Mucosa of gallbladder (tissue), 1 donor: ENCODE data around the gene BCL2L14. TPM values are rescaled to one million over a fixed set of nuclear protein-coding genes. Genes with fewer than 3 reads are reported as not detected.
A peak's percentile ranks its signal among the peaks of the same experiment; 100 is the strongest.

Experiments
- DNase-seq: peaks from one replicate; pipeline ENCODE4 v3.0.0-alpha.2; 2020; ENCODE audit warnings: low spot score
- total RNA-seq: library from RNA; stranded (reverse); gene quantifications from one replicate; pipeline ENCODE4 v1.2.1, GENCODE V29; 2021
- donor health status: DM: no; HTN: no; CAD: no.

Gene BCL2L14
- total RNA-seq, 1 donor from 2014 or later: 13.5 TPM

DNA sequence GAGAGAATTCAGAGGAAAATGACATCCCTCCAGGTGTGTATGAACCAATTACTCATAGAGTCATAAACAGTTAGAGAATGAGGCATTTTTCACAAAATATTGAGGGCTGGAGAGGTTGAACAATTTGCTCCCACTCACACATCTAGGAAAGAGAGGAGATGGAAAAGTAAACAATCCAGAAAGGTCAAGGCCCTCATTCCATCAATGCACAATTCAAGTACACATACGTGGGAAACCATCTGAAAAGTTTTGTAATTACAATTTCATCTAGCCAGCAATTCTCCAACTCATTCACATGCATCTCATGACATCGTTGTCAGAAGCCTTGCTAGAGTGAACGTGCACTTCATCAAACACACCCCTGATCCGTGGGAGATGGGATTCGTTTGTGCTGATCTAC lies 15.7 kb upstream of the BCL2L14 start:
- no peak for DNase-seq

DNA sequence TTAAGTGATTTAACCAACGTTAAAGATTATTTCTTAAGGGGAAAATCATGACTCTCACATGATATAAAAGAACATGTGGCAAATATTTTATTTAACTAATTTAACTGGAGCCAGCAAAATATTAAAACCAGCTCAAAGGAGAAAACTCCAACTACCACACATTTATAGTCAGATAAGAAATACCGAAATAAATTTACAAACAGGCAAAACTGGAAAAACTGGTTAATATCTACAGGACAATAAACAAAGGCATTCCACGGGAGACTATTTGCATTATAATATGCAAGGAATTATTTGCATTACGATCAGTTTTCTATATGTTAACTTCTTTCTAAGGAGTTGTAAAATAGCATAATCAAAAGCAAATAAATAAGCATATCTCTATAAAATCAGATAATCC lies 13.8 kb upstream of the BCL2L14 start:
- no peak for DNase-seq

DNA sequence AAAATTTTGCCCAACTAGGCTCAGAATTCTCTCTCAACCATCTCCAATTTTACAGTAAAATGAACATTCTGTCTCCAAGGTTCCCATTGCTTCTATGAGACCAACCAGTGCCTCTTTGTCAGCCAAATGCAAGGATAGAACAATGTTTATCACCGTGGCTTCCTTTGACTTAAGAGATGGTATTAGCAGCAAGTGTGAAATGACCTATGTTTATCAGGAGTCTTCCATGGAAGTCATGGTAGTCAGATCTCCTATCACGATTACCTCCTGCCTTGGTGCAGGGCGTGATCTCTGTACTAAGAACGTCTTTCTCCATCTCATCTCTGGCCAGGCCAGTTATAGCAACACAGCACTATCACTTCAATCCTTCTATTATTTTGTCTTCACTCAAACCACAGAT lies 6.1 kb upstream of the BCL2L14 start:
- no peak for DNase-seq

DNA sequence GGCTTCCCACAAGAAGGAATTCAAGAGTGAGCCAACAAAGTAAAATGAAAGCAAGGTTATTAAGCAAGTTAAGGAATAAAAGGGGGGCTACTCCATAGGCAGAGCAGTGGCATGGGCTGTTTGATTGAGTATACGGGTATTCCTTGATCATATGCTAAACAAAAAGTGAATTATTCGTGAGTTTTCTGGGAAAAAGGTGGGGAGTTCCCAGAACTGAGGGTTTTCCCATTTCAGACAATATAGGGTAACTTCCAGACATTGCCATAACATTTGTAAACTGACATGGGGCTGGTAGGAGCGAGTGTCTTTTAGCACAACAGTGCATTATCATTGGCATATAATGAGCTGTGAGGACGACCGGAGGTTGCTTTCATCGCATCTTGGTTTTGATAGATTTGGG lies 2.0 kb upstream of the BCL2L14 start:
- DNase-seq: no peak

DNA sequence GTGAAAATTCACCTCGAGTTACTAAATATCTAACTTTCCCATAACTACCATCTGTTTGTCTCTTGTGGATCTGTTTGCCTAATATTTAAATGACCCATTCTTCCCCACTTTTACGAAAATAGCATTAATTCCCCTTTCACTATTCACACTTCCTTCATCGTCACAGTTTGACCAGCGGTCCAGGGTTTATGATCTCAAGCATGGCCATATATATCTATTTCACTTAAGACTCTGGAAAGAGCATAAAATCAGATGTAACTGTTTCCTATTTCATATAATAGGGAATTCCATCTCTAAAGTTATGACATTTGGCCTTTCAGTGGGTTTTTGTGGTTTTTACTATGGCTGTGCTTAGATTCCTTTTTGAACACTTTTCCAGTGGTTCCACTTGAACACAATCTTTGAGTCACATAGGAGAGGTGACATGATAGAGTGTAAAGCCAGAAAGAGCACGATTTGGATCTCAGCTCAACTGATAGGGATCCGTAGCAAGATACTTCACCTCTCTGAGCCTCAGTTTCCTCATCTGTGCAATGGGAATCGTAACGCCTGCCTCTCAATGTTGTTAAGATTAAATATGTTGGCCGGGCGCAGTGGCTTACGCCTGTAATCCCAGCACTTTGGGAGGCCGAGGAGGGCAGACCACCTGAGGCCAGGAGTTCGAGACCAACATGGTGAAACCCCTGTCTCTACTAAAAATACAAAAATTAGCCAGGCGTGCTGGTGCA lies 754 bp upstream of the BCL2L14 start:
- no peak for DNase-seq

DNA sequence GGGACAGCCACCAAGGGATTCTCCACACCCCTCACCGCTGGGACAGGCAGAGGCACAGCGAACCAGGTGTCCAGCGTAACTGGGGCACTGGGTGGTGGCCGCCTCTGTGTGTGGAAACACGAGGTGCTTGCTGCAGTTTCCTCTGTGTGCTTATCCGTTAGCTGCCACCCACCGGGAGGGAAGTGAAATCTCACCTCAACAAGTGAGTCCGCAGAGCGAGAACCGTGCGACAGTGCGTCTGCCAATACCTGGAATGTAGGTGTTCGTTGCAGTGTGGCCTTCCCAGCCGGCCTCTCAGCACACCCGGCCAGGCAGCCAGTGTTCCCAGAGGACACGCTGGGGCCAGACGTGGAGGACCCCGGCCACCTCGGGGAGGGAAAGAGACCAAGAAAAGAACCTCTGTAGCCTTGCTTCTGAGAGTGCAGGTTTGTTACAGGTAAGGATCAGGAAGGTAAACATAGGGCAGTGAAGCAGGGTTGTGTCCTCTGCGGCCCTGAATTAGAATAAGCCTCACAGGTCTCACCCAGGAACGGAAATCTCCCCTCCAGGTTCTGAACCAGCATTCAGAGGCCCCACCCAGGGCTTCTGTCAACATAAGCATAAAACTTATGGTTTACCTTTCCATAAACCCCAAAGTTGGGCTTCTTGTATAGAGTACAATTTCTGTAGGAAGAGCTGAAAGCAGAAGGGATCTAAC lies 1.5 kb downstream of the BCL2L14 start:
- peak; percentile 49 for DNase-seq

DNA sequence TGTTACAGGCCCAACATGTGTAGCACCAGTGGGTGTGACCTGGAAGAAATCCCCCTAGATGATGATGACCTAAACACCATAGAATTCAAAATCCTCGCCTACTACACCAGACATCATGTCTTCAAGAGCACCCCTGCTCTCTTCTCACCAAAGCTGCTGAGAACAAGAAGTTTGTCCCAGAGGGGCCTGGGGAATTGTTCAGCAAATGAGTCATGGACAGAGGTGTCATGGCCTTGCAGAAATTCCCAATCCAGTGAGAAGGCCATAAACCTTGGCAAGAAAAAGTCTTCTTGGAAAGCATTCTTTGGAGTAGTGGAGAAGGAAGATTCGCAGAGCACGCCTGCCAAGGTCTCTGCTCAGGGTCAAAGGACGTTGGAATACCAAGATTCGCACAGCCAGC lies 8.6 kb downstream of the BCL2L14 start:
- DNase-seq: no peak

DNA sequence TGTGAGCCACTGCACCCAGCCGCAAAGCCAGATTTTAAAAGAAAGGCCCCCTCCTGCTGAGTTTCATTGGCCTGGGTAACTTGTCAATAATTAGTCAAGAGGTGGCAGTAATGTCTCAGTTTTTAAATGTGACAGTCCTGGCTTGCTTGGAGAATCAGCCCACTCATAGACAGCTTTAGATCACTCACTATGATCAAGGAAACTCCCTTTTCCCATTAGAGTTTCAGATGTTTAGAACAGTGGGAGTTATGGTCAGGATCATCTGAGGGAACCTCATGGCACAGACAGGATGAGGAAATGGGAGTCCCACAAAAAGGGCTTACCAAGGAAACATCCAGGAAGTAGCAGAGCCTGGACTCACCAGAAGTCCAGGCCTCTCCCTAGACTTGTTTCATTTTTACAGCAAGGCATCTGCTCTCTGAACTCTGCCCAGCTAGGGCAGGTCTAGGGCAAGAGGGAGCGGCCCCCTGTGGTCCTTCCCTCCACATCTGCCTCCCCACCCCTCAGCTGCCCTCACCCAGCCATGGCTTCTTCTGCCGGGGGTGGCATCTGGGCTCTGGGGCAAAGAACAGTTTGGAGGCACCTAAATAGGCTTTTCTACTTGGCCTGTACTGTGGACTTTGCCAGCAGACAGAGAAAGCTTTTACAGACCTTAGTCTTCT lies 11.2 kb downstream of the BCL2L14 start:
- DNase-seq: no peak

DNA sequence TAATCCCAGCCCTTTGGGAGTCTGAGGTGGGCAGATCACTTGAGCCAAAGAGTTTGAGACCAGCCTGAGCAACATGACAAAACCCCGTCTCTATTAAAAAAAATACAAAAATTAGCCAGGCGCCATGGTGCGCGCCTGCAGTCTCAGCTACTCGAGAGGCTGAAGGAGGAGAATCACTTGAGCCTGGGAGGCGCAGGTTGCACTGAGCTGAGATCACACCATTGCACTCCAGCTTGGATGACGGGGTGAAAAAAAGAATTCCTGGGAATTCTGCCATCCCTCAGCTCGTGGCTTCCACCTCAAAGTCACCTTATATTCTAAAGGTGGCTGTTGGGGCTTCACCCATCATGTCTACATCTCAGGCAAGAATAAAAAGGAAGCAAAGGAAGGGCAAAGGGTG lies 12.9 kb downstream of the BCL2L14 start:
- no peak for DNase-seq

DNA sequence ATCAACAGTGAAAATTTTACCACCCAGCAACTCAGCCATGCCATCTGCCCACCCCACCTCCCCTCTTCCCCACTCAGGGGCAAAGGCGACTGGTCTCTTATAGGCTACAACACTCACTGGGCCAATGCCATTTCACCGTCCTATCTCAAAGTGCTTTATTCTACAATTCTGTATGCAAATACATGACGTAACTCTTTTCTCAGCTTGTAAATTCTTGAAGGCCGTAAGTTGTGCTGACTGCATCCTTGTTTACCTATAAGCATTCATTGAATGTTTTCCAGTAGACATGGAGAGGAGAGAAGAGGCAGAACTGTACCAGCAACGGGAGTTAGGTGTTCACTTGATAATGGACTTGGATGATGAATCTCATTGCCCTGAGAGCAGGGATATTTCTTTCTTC lies 15.6 kb downstream of the BCL2L14 start:
- DNase-seq: no peak

DNA sequence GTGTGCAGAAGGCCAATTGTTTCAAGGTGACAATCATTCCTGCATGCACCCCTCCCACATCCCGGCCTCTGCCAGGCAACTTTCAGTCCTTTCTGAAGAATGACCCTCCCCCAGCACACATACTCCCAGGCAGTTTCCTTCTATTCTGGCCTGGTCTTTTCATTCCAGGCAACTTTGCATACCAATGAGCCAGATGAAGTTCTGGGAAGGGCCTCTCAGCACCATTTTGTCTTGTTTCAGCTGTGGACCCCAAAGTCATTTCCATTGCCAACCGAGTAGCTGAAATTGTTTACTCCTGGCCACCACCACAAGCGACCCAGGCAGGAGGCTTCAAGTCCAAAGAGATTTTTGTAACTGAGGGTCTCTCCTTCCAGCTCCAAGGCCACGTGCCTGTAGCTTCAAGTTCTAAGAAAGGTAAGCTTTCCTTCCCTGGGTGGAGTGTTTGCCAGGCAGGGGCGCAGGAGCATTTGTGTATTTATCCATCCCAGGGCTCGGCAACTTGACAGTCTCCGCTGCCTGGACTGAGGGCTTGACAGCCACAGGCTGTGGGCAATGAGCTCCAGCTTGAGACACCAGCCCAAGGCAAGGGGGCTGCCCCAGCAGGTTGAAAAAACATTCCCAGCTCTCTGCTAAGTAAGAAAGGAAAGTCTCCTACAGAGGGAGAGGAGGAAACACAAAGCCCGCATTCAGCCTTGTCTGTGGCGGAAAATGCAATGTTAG lies 16.4 kb downstream of the BCL2L14 start:
- DNase-seq: no peak

DNA sequence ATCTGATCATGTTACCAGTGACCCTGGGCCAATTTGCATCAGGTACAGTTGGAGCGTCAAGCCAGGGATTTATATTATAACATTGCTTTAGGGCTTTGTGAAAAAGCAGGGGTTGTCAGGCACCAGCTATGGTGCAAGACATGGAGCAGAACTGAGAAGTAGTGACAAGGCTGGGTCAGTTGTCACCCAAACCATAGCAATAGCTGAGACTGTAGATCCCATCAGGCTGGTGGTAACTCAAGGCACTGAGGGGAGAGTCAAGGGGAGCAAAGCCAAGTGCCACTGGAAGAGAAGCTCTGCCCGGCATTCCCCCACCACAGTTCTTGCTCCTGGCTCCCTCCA lies 16.9 kb downstream of the BCL2L14 start:
- no peak for DNase-seq

DNA sequence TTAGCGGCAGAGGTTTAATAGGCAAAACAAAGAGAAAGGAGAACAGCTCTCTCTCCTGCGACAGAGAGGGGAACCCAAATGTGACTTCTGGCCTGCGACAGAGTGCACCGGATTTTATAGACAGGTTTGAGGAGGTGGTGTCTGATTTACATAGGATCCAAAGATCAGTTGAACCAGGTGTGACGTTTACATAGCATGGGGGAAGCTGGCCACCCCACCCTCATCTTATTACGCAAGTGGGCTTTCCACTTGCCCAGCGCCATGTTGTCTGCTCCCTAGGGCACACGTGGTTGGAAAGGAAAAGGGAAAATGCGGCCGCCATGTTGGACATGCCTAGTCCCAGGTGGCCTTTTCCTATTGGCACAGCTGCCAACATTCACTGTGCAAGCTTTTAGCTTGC lies 17.4 kb downstream of the BCL2L14 start:
- DNase-seq: no peak

DNA sequence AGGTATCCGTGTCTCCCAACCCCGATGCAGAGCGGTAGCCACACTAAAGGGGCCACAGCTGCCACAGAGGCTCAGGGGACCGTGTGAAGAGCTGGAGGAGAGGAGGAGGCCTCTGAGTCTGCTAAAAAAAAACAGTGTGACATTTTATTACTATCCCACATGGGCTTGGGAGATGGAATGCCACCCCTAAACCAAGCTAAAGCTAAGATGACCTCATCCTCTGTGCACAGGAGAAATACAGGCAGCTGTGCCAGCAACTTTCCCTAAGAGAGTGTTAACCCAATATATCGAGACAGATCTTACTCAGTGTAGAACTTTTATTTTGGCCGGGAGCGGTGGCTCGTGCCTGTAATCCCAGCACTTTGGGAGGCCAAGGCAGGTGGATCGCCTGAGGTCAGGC lies 18.0 kb downstream of the BCL2L14 start:
- no peak for DNase-seq

DNA sequence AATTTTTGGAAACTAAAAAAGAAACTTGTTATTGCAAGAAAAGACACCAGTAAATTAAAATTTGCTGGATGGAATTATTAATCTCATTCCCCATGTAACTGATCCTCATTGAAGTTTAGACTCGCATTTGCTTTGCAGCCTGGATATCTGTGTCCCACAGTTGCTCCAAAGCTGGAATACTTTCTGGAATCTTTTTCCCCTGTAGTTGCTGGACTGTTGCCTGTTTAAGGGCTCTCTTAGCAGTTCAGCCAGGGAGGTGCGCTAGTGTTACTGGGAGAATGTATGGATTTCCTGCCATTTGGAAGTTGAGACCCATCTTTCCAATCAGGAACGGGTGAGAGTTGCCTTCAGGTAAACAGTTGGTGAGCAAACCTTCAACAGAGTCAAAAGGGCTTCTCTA lies 20.3 kb downstream of the BCL2L14 start:
- DNase-seq: no peak

DNA sequence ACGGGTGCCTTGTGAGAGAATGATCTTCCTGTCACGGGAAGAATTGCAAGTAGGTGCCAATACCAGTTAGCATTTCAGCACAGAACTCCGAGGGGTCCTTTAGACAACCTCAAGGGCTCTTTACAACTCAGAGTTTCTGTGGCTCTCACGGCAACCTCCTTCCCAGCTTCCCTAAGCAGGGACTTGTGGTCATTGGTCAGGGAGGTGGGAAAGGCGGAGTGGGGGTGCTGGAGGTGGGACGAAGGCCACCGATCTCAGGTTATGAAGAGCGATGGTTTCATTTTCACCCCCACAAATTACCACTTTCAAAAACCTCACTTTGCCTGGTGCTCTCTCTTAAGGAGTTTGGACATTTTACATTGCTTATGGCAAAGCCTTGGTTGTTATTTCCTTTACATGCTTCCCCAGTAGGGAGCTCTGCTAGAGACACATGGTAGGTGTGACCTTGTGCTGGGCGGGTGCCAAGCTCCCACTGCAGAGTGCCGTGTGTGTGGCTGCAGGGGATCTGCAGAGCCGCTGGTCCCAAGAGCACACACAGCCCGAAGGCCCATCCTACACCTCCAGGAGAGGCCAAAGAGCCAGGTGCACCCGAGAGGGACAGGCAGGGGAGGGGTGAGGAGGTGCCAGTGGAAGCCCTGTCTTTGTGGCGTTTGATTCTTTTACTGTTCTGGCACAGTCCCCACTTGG lies 21.4 kb downstream of the BCL2L14 start:
- no peak for DNase-seq

DNA sequence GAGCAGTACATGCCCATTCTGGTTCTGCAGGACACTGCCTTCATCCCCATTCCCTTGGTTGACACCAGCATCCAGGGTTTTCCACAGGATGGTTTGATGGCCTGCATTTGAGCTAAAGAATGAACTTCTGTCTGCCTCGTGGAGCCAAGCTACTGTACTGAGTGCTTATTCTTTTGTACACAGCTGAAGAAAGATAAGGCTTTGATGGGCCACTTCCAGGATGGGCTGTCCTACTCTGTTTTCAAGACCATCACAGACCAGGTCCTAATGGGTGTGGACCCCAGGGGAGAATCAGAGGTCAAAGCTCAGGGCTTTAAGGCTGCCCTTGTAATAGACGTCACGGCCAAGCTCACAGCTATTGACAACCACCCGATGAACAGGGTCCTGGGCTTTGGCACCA lies 23.7 kb downstream of the BCL2L14 start:
- DNase-seq: no peak

DNA sequence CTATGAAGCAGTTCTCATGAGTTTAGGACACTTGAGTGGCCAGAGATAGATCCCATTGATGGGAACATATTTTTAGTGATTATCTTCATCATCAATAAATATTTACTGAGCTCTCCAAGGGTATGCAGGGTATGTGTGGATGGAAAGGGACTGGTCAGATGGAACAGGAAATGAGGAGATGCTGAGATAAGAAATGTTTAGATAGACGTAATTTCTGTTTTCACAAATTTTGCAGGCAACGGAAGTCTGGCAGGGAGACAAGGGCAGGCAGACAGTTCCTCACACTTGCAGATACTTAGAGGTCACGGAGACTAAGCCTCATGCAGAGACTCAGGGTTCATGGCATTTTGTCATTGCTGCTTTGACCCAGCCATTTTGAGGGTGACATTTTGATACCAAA lies 24.3 kb downstream of the BCL2L14 start:
- no peak for DNase-seq

DNA sequence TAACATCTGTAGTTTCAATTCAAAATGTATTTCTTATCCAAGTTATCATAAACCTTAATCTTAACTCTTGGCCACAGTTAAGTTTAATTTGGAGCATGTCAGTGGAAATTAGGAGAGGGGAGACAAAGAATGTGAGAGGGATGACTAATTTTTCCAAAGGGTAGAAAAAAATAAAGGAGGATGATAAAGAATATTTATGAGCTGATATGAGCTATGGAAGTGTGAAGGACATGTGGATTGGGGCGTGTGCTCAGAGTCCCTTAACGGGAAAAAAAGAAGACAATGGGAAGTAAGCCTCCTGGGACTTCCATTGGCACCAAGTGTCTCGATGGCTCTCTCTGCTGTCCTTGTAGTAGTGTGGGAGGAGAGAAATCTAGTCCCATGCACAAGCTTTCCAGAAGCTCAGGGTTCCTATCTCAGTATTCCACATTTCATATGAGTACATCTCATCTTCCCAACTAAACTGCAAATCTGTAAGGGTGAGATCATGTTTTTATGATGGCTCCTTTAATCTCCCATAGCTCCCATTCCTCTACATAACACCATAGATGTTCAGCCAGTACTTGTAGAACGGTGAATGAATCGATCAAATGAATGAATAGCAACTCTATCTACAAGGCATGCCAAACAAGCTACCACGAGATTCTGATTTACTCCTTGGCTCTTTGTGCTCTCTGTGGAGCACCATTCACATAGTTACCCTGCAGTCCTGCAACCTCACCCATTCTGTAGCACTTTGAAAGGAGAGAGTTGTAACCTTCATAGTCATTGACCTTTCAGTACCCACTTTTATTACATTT lies 27.4 kb downstream of the BCL2L14 start:
- no peak for DNase-seq

DNA sequence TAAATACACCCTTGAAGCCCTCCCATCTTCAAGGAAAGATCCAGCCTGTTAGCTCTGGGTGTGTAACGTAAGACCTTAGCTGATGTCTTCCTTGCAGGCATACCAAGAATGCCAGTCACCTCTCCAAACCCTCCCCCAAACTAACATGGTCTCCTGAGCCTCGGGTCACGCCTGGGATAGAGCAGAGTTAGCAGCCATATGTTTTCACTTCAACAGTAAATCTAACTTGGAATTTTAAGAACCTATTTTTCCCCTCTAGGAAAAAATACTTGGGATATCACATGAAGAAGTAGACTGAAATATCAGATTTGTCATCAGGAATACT lies 27.9 kb downstream of the BCL2L14 start:
- no peak for DNase-seq

DNA sequence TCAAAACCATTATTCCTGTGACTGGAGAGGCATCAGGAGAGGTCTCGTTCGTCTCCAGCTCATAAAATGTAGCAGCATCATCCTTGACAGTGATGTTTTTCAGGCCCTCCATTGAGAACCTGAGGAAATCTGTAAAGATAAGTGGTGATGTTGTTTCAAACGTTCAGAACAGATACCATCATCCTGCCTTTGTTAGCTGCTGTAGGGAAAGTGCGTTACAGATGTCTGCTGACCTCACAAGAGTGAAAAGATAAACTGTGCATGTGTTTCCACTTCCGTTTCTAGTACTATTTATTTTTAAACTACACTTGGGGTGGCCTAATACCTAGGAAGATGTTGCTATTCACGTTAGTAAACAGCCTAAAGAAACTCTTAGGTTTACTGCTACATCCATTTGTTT lies 28.4 kb downstream of the BCL2L14 start:
- DNase-seq: no peak
